Activated CD8-positive, alpha-beta T cell treated with anti-CD3 and anti-CD28 coated beads for 36 hours (primary cell): ENCODE results near the gene IPMK. TPM values are rescaled to one million over a fixed set of nuclear protein-coding genes. Genes with fewer than 3 reads are reported as not detected.

Experiments
- ATAC-seq: fragments of 200-7000 bp; cut with Tn5 transposase; one replicate; pipeline ENCODE4 v1.10.0; 2021; ENCODE audit warnings: mild to moderate bottlenecking, moderate library complexity
- CTCF ChIA-PET: fragments of 350-600 bp; sonication (Branson Sonifier 250); formaldehyde crosslinking; loops from one replicate; lab custom pipeline; 2021; ENCODE audit warnings: antibody characterized with exemption; lab: Charles Lee
- POLR2A ChIA-PET: fragments of 350-600 bp; sonication (Branson Sonifier 250); formaldehyde crosslinking; loops from one replicate; lab custom pipeline; 2021; ENCODE audit warnings: antibody characterized with exemption; lab: Charles Lee
- DNase-seq: peaks from one replicate; pipeline ENCODE4 v3.0.0-alpha.2; 2020
- H3K27ac Mint-ChIP-seq: one replicate; pipeline ENCODE4 v1.8.0; 2021; ENCODE audit warnings: mild to moderate bottlenecking, mixed read lengths
- H3K27me3 Mint-ChIP-seq: one replicate; pipeline ENCODE4 v1.8.0; 2021; ENCODE audit warnings: mixed read lengths
- H3K36me3 Mint-ChIP-seq: one replicate; pipeline ENCODE4 v1.8.0; 2021; ENCODE audit warnings: low read depth, mixed read lengths
- H3K4me1 Mint-ChIP-seq: one replicate; pipeline ENCODE4 v1.8.0; 2021; ENCODE audit warnings: low read depth, mixed read lengths
- H3K4me3 Mint-ChIP-seq: one replicate; pipeline ENCODE4 v1.8.0; 2021; ENCODE audit warnings: mild to moderate bottlenecking, moderate library complexity, mixed read lengths
- H3K9me3 Mint-ChIP-seq: one replicate; pipeline ENCODE4 v1.8.0; 2021; ENCODE audit warnings: mixed read lengths
- intact Hi-C: fragments of 100-400 bp; cut with micrococcal nuclease; formaldehyde crosslinking; loops from one replicate; pipeline ENCODE4 v1.10.0; 2022
- total RNA-seq, 2 experiments: library from RNA; stranded (reverse); gene quantifications; one replicate each; pipeline ENCODE4 v1.2.3, GENCODE V29; 2021
- TF ChIP-seq, protein P1 (sequence below): fragments of 200-600 bp; IDR thresholded peaks from one replicate; pipeline ENCODE4 v1.8.0; 2022; ENCODE audit warnings: antibody characterized with exemption, mild to moderate bottlenecking

Gene IPMK
- total RNA-seq, 2 experiments from 2014 or later = 9.5 to 10.3 TPM

DNA sequence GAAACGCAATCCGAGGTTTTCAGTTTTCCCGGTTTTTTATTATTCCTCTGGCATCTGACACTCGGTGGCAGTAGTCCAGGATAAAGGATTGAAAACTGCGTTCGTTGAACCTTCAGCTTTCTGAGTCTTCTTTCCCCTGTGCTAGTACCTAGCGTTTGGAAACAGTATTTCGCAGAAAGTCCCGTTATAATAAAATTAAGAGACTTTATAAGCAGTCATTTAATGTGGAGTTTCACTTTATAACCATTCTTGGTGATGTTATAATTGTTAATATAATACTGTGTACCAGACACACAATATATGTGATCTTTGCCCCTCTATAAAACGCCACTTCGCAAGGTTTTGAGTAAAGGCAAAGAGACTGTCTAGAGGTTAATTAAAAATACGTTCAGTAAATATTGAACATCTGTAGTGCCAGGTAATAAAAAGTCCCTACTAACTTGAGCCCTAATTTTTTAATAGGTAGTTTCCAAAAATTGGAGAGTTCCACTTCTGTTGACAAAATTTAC lies 2.1 kb upstream of the IPMK start:
- Mint-ChIP-seq H3K4me1 (peaks cover 19% of the 10 kb centered on the region), H3K36me3 (peaks cover 13% of the 10 kb centered on the region), H3K27me3 (no peaks in the 10 kb centered on the region), H3K9me3 (no peaks in the 10 kb centered on the region), H3K27ac (peak overlapping the region; percentile 91), H3K4me3 (peak overlapping the region; percentile 99)
- ATAC-seq = no peak
- CTCF ChIA-PET = interaction anchor here (0.7 to 3.7 kb wide), 5 partner anchors 9 to 116 kb away, joined by 3 to 12 read pairs (median 5); partner anchors contain the start of gene TFAM
- intact Hi-C loops = loop anchor here (10.0 kb wide), 1 partner anchor 115 kb away; the partner anchor contains the start of gene TFAM
- POLR2A ChIA-PET = interaction anchor here (1.3 to 1.8 kb wide), 2 partner anchors 21 to 117 kb away, joined by 6 to 7 read pairs; no protein-coding TSS in a partner anchor
- TF ChIP-seq, protein P1, sequence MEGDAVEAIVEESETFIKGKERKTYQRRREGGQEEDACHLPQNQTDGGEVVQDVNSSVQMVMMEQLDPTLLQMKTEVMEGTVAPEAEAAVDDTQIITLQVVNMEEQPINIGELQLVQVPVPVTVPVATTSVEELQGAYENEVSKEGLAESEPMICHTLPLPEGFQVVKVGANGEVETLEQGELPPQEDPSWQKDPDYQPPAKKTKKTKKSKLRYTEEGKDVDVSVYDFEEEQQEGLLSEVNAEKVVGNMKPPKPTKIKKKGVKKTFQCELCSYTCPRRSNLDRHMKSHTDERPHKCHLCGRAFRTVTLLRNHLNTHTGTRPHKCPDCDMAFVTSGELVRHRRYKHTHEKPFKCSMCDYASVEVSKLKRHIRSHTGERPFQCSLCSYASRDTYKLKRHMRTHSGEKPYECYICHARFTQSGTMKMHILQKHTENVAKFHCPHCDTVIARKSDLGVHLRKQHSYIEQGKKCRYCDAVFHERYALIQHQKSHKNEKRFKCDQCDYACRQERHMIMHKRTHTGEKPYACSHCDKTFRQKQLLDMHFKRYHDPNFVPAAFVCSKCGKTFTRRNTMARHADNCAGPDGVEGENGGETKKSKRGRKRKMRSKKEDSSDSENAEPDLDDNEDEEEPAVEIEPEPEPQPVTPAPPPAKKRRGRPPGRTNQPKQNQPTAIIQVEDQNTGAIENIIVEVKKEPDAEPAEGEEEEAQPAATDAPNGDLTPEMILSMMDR = no peak
- no peak for DNase-seq

GRCh38 chr10:58268946-58269781 lies 1.5 kb upstream of the IPMK start, which contains the start of gene CISD1:
Gene CISD1, plus strand, starts transcription at chr10:58269162. Its CDS starts 112 bp downstream, at chr10:58269274.
- CTCF ChIA-PET = interaction anchor here (0.7 to 3.7 kb wide), 7 partner anchors 8 to 122 kb away, joined by 3 to 12 read pairs (median 5); partner anchors contain the start of gene TFAM
- peaks cover 22% of the 10 kb centered on the region for H3K4me1 Mint-ChIP-seq
- H3K4me3 Mint-ChIP-seq = peak within 1 kb of the TSS; percentile 99
- intact Hi-C loops = loop anchor here (10.0 kb wide), 1 partner anchor 116 kb away; the partner anchor contains the start of gene TFAM
- ATAC-seq (peak; percentile 78), DNase-seq (peak; percentile 96)
- peaks cover 13% of the 10 kb centered on the region for H3K36me3 Mint-ChIP-seq
- POLR2A ChIA-PET = interaction anchor here (1.1 to 1.8 kb wide), 4 partner anchors 8 to 128 kb away, joined by 5 to 7 read pairs (median 6); no protein-coding TSS in a partner anchor
- no peaks in the 10 kb centered on the region for H3K27me3 Mint-ChIP-seq
- TF ChIP-seq, protein P1 = no peak
- no peaks in the 10 kb centered on the region for H3K9me3 Mint-ChIP-seq
- peak within 1 kb of the TSS; percentile 91 for H3K27ac Mint-ChIP-seq

GRCh38 chr10:58268454-58268945 lies 806 bp upstream of the IPMK start:
- H3K4me1 Mint-ChIP-seq = peaks cover 29% of the 10 kb centered on the region
- intact Hi-C loops = loop anchor here (10.0 kb wide), 1 partner anchor 116 kb away; the partner anchor contains the start of gene TFAM
- ChIA-PET CTCF (interaction anchor here (1.0 to 3.7 kb wide), 7 partner anchors 9 to 123 kb away, joined by 3 to 12 read pairs (median 5); partner anchors contain the start of gene TFAM), POLR2A (interaction anchor here (0.9 to 1.8 kb wide), 5 partner anchors 9 to 128 kb away, joined by 4 to 7 read pairs (median 6); no protein-coding TSS in a partner anchor)
- no peaks in the 10 kb centered on the region for H3K9me3 Mint-ChIP-seq
- ATAC-seq (peak; percentile 1), DNase-seq (no peak)
- no peaks in the 10 kb centered on the region for H3K27me3 Mint-ChIP-seq
- H3K4me3 Mint-ChIP-seq = peak overlapping the region; percentile 99
- TF ChIP-seq, protein P1 = no peak
- peaks cover 13% of the 10 kb centered on the region for H3K36me3 Mint-ChIP-seq
- H3K27ac Mint-ChIP-seq = peak overlapping the region; percentile 91

GRCh38 chr10:58266826-58267712 lies 625 bp downstream of the IPMK start:
- TF ChIP-seq, protein P1 = no peak
- Mint-ChIP-seq H3K27ac (peak overlapping the region; percentile 96), H3K9me3 (no peaks in the 10 kb centered on the region), H3K4me1 (peaks cover 38% of the 10 kb centered on the region), H3K4me3 (peak overlapping the region; percentile 99), H3K27me3 (no peaks in the 10 kb centered on the region), H3K36me3 (peaks cover 15% of the 10 kb centered on the region)
- CTCF ChIA-PET = interaction anchor here (1.2 kb wide), 1 partner anchor 13 kb away, joined by 3 read pairs; no protein-coding TSS in a partner anchor
- DNase-seq (peak; percentile 58), ATAC-seq (peak; percentile 4)
- POLR2A ChIA-PET = interaction anchor here (0.6 to 1.3 kb wide), 3 partner anchors 119 to 1638 kb away, joined by 3 read pairs; no protein-coding TSS in a partner anchor
- intact Hi-C loops = loop anchor here (10.0 kb wide), 1 partner anchor 118 kb away; the partner anchor contains the start of gene TFAM
